Keratinocyte (primary cell): ENCODE data around the gene ATP6V0B.

Experiments
- EZH2 ChIP-seq: IDR thresholded peaks from one replicate; pipeline ENCODE4 v1.6.1; 2012; ENCODE audit warnings: inconsistent platforms, mild to moderate bottlenecking, low read length, moderate library complexity
- TF ChIP-seq, protein P1 (sequence below), 3 experiments: IDR thresholded peaks in 1 of 3; conservative IDR thresholded peaks in 1 of 3; optimal IDR thresholded peaks in 1 of 3; 2 replicates in 2 of 3; 3 replicates in 1 of 3; pipeline versions ENCODE3 to v1.5.1; 2011; ENCODE audit warnings: low read length in 3 of 3, mild to moderate bottlenecking in 3 of 3, moderate library complexity in 2 of 3, control low read depth in 1 of 3, inconsistent platforms in 1 of 3; ENCODE audit not compliant: insufficient read depth in 2 of 3; ENCODE audit errors: extremely low read depth in 1 of 3

DNA sequence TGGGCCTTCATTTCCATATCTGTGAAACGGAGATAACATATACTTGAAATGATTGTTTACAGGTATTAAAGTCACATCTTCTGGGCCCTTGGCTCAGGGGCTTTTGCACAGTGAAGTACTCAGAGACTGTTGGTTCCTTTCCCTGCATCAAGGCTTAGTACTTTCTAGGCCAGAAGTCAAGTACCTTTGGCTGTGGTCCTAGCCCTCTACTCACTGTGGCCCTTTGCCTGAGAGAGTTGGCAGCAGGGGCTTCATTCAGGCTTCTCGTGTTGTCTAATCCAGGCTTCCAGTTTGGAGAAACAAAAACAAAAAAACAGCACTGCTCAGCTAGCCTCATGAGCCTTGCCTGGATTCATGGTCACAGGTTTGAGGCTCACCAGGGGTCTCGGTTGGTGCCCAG lies 13.1 kb upstream of the ATP6V0B start:
- TF ChIP-seq, protein P1, sequence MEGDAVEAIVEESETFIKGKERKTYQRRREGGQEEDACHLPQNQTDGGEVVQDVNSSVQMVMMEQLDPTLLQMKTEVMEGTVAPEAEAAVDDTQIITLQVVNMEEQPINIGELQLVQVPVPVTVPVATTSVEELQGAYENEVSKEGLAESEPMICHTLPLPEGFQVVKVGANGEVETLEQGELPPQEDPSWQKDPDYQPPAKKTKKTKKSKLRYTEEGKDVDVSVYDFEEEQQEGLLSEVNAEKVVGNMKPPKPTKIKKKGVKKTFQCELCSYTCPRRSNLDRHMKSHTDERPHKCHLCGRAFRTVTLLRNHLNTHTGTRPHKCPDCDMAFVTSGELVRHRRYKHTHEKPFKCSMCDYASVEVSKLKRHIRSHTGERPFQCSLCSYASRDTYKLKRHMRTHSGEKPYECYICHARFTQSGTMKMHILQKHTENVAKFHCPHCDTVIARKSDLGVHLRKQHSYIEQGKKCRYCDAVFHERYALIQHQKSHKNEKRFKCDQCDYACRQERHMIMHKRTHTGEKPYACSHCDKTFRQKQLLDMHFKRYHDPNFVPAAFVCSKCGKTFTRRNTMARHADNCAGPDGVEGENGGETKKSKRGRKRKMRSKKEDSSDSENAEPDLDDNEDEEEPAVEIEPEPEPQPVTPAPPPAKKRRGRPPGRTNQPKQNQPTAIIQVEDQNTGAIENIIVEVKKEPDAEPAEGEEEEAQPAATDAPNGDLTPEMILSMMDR (optimal IDR thresholded peaks at IDR 0.05 in 1 of 3, IDR thresholded peaks at IDR 0.05 in 1 of 3, conservative IDR thresholded peaks at IDR 0.05 in 1 of 3; ENCODE audit: extremely low read depth in 1 of 3, insufficient read depth in 2 of 3, low read length in 3 of 3), result no peak
- no peak for TF ChIP-seq EZH2
